Sigmoid colon (tissue), 4 donors: ENCODE measurements around the gene NEURL1B.

Experiments used
- CTCF ChIP-seq, 4 experiments: fragments of 450-650 bp in 3 of 4; fragments of 200-600 bp in 1 of 4; IDR thresholded peaks; one replicate each; pipeline ENCODE4 v1.5.1; 2016 to 2019; ENCODE audit warnings: antibody characterized with exemption in 4 of 4, mild to moderate bottlenecking in 3 of 4, moderate library complexity in 2 of 4
- EP300 ChIP-seq, 4 donors: sonication (generic); formaldehyde crosslinking; IDR thresholded peaks; one replicate each; pipeline ENCODE4 v1.6.1; 2017; ENCODE audit warnings: antibody characterized with exemption in 4 of 4
- POLR2A ChIP-seq, 2 donors: fragments of 450-650 bp; IDR thresholded peaks; one replicate each; pipeline ENCODE4 v1.6.1; 2016; ENCODE audit warnings: antibody characterized with exemption in 2 of 2, mild to moderate bottlenecking in 2 of 2, moderate library complexity in 2 of 2
- POLR2AphosphoS5 ChIP-seq, 4 donors: sonication (generic); formaldehyde crosslinking; IDR thresholded peaks; one replicate each; pipeline ENCODE4 v1.6.1; 2017; ENCODE audit warnings: antibody characterized with exemption in 4 of 4

- no peak for TF ChIP-seq CTCF (IDR thresholded peaks at IDR 0.05)
- no peak for TF ChIP-seq POLR2A (IDR thresholded peaks at IDR 0.05)
- TF ChIP-seq POLR2AphosphoS5 (IDR thresholded peaks at IDR 0.05): no peak
- TF ChIP-seq EP300 (IDR thresholded peaks at IDR 0.05): no peak
Observed at GRCh38 chr5:172605466-172605865, 35.6 kb upstream of the NEURL1B start.
